ENCODE measurements around the gene NTM.

GRCh38 chr11:131790586-131790985 lies 420.2 kb downstream of the NTM start:
- TF ChIP-seq SP1 (IDR thresholded peaks at IDR 0.05) (no peak), FOXM1 (IDR thresholded peaks at IDR 0.05; ENCODE audit: borderline replicate concordance) (no peak), SUZ12 (IDR thresholded peaks at IDR 0.05) (no peak), BHLHE40 (IDR thresholded peaks at IDR 0.05; ENCODE audit: borderline replicate concordance) (no peak), ZNF384 (IDR thresholded peaks at IDR 0.05) (no peak)
